Measurements from ENCODE around the gene PRKCG.

- TF ChIP-seq EZH2 (IDR thresholded peaks at IDR 0.05; ENCODE audit: low read depth): no peak
- TF ChIP-seq CTCF (conservative IDR thresholded peaks at IDR 0.05): no peak
Measured at GRCh38 chr19:53884256-53884655, 2.3 kb downstream of the PRKCG start.
